GM19099 (cell line): Measurements from ENCODE around the gene TUBB4B.

Source experiments
- POLR2A ChIP-seq: IDR thresholded peaks from 3 replicates; pipeline ENCODE4 v1.6.1; 2011; ENCODE audit warnings: low read depth; ENCODE audit not compliant: insufficient read length; ENCODE audit errors: extremely low read depth

TUBB4B gene

DNA sequence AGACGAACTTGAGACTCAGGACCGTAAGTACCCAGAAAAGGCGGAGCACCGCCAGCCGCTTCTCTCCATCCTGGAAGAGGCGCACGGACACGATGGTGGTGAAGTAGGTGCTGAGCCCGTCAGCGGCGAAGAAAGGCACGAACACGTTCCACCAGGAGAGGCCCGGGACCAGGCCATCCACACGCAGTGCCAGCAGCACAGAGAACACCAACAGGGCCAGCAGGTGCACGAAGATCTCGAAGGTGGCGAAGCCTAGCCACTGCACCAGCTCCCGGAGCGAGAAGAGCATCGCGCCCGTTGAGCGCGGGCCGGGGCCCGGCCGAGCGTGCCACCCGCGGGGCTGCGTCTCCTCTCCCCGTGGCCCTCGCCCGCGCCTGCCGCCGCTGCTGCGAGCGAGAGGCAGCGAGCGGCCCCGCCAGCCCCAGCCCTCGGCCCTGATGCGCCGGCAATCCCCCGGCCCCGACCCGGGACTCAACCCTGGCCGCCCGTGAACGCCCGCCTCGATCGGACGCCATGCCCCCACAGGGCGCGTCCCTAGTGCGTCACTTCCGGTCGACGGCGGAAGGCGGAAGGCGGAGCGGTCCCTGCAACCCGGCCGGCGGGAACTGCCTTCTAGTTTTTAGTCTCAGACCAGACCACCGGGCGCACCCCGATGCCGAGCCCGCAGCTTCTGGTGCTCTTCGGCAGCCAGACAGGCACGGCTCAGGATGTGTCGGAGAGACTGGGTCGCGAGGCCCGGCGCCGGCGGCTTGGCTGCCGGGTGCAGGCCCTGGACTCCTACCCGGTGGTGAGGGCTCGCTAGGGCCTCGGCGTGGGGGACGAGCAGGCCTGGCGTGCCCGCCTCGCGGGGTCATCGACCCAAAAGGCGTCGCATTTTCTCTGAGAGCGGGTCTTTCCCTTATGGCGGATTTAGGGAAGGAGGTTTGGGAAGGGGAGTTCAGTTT, 35.7 kb upstream of the TUBB4B start, which contains the start of the genes NDOR1 and TMEM203:
TSS of gene NDOR1 (plus strand) at position 575 of the 944 bp plus-strand sequence. CDS start at position 653, 78 bp downstream.
TSS of gene TMEM203 (minus strand) at position 523 of the 944 bp plus-strand sequence. CDS start at position 289, 234 bp downstream.
- TF ChIP-seq POLR2A, result peak; percentile 92

DNA sequence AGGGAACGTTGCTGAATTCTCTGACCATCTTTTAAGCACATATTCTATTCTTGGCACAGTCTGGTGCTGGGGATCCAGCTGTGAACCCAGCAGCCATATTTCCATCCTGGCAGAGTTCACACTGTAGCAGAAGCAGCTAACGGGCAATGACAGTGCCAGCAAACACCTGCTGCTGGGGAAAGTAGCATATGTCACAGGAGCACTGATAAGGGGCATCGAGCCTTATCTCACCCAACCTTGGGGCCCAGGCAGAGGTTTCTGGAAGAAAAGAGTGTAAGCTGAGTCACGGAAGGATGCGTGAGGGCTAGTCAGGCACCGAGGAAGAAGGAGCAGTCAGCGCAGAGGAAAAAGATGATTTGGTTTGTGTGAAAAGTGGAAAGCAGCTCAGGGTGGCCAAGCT, 34.5 kb upstream of the TUBB4B start:
- no peak for TF ChIP-seq POLR2A

DNA sequence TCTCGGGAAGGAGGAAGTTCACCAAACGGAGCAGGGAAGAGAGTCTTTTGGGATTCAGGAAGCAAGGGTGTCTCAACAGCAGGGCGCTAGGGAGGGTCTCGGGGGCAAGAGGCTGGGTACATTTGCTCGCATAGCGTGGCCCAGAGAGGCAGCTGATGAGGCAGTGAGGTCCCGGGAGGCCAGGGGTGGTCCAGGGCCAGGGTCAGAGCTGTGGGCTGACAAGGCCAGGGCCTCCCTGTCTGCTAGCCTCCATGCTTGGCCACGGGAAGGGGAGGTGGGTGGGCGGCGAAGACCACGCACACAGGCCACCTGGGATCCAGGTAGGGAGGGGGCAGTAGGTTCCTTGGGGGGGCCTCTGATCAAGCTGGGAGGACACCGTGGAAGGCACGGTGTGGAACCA, 29.6 kb upstream of the TUBB4B start:
- TF ChIP-seq POLR2A, result no peak

DNA sequence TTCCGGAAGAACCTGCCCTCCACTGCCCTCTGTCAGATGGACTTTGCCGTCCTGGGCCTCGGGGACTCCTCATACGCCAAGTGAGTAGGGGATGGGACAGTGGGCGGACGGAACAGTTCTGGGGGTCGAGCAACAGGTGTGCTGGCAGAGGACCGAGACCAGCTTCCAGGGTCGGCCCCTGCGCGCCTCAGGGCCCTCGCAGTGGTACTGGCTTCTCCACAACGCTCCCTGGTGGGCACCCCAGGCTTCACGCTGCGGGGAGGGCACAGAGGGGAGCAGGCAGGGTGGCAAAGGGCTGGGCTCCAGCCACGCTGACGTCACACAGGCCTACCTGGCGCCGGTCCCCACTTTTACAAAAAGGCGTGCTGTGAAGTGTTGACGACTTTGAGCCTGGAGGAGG, 28.6 kb upstream of the TUBB4B start:
- no peak for TF ChIP-seq POLR2A

DNA sequence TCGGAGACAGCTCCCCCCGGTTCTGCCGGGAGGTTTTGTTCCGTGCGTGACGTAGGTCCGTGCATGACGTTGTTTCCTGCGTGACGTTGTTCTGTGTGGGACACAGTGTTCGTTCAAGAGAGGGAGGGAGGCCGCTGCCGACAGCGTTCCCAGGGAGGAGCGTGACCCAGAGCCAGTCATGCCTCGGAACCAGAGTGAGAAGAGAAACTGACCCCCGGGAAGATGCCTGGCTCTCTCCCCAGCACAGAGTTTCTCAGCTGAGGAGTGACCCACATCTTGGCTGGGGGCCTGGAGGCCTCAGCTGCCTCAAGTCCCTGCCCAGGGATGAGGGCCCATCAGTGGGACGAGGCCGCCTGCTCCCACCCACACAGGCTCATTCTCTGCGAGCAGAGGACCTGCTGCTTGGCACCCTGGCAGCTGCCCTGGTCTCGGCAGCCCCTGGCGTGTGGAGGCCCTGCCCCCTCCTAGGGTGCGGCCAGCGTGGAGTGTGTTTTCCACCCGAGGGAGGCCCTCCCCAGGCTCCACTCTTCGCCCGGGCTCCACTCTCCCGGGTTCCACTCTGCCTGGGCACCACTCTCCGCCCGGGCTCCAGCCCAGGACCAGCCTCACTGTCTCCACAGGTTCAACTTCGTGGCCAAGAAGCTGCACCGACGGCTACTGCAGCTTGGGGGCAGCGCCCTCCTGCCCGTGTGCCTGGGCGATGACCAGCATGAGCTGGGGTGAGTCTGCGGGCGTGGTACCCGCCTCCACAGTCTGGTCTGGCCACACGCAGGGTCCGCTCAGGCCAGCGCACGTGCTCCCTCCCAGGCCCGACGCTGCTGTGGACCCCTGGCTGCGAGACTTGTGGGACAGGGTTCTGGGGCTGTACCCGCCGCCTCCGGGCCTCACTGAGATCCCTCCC, 27.7 kb upstream of the TUBB4B start:
- TF ChIP-seq POLR2A, result no peak

GRCh38 chr9:137214620-137215019, 26.5 kb upstream of the TUBB4B start:
- TF ChIP-seq POLR2A, result no peak

- TF ChIP-seq POLR2A, result no peak
These were observed 25.7 kb upstream of the TUBB4B start for GRCh38 chr9:137215196-137215986.

DNA sequence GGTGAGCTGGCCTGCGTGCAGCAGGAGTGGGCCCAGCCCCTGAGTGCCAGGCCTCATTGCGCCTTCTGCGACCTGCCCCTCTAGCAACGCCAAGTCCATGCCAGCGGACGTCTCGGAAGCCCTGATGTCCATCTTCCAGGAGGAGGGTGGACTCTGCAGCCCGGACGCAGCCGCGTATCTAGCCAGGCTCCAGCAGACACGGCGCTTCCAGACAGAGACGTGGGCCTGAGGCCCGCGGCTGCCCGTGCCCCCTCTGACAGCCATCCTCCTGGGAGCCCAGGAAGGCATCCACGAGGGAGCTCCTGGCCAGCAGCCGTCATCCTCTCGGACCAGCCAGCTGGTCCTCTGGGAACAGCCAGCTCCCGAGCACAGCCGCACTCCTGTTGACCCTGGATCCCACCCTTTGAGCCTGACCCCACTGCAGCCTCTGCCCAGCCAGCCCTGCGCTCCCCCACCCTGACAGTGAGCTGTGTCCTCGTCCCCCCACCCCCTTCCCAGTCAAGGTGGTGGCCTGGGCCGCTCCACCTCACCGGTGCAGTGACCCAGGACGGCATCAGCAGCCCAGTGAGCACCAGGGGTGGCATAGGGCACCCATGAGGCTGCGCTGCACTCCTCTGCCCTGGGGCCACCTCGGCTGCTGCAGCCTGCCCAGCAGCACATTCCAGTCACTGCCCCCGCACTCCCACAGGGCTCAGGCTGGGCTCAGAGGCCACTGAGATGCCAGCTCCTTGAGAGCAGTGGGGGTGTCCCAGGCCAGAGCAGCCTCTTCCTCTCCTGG, 24.7 kb upstream of the TUBB4B start:
- TF ChIP-seq POLR2A, result no peak

- no peak for TF ChIP-seq POLR2A
These were observed 23.5 kb upstream of the TUBB4B start for GRCh38 chr9:137217276-137218211.

DNA sequence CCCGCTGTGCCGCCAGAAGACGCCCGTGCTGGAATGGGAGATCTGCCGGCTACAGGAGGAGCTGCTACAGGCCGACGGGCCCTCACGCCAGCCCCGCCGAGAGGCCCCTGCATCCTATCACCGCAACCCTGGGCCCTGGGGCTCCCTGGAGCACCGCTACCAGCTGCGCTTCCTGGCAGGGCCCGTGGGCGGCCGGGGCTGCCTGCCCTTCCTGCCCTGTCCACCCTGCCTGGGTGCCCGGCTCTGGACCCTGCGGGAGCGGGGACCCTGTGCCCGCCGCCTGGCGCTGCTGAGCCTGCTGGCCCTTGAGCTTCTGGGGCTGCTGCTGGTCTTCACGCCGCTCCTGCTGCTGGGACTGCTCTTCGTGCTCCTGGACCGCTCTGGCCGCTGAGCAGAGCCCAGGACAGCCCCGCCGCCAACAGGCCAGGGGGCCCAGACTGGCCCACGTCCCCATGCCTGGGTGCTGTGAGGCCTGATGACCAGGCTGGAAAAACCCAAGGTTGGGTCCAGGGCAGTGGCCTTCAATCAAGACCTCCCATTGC, 22.8 kb upstream of the TUBB4B start:
- no peak for TF ChIP-seq POLR2A

DNA sequence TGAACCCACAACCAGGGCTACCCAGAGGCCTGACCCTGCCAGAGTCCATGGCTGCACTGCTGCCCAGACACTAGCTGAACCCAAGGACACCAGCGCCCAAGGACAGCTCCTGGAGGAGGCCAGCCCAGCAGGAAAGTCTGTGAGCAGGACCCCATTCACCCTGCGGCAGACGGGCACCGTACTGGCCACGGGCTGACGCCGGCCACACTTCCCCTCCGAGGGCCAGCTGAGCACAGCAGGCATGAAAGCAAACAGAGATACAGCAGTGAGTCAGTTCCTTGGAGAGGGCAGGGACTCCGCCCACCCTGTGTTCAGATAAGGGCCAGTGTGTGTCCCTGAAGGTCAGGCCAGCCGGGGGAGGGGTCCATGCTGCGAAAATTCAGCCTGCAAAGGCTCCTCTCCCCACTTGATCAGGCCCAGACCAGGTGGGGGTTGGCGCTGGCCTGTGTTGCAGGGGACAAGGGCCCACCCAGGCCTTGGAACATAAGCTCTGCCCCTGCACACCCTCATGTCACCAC, 22.3 kb upstream of the TUBB4B start:
- no peak for TF ChIP-seq POLR2A

DNA sequence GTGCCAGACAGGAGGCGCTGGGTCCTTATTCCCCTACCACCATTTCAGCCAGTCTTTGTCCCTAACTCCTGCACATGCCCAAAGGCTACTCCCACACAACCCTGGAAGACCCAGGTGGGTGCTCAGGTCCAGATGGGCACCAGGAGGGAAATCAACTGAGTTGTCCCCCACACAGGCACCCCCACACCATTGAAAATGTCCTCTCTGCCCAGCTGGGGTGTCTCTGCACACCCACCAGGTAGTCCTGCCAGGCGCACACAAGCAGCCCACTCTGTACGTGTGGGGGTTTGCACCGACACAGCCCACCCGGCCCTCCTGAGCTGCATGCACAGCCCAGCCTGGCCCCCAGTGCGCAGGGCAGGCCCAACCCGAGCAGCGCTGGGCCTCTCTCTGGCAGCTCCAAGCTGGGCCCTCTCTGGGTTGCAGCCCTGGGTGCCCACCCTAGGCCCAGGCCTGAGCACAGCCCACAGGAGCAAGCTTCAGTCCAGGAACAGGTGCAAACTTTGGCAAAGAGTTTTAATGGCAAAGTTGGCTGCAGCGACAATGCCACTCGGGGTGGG, 21.2 kb upstream of the TUBB4B start:
- TF ChIP-seq POLR2A, result no peak
